ENCODE data around the gene OR2A5. TPM values are rescaled to one million over a fixed set of nuclear protein-coding genes. Genes with fewer than 3 reads are reported as not detected.

The OR2A5 gene
- polyA plus RNA-seq, 1 experiment = not detected

GRCh38 chr7:144032985-144033709 lies 15.6 kb upstream of the OR2A5 start:
- TF ChIP-seq CTCF (IDR thresholded peaks at IDR 0.05; ENCODE audit: insufficient read depth, low read depth, low read length) = no peak
- ChIA-PET CTCF (interaction anchor here (0.6 to 1.4 kb wide), 5 partner anchors 12 to 1388 kb away, joined by 3 to 5 read pairs (median 4); no protein-coding TSS in a partner anchor), POLR2A (no interaction called here)

GRCh38 chr7:144035385-144035784 lies 13.4 kb upstream of the OR2A5 start:
- H3K27me3 ChIP-seq (ENCODE audit: control insufficient read depth, insufficient read depth, low read length) = no peaks in the 10 kb centered on the region
- no peaks in the 10 kb centered on the region for H3K36me3 ChIP-seq (ENCODE audit: control insufficient read depth, insufficient read depth, low read length)
- no peak overlapping the region for H3K4me3 ChIP-seq (ENCODE audit: low read depth, low read length)
- ChIA-PET POLR2A (no interaction called here), CTCF (no interaction called here)
- no peak for DNase-seq (ENCODE audit: low read depth)
- no peak for TF ChIP-seq CTCF (IDR thresholded peaks at IDR 0.05; ENCODE audit: insufficient read depth, low read depth, low read length)

More at GRCh38 chr7:144032985-144033709, 15.6 kb upstream of the OR2A5 start:
- no peaks in the 10 kb centered on the region for H3K27me3 ChIP-seq (ENCODE audit: control insufficient read depth, insufficient read depth, low read length)
- H3K4me3 ChIP-seq (ENCODE audit: low read depth, low read length) = no peak overlapping the region
- no peak for DNase-seq (ENCODE audit: low read depth)
- H3K36me3 ChIP-seq (ENCODE audit: control insufficient read depth, insufficient read depth, low read length) = no peaks in the 10 kb centered on the region

GRCh38 chr7:144036302-144036885 lies 12.4 kb upstream of the OR2A5 start:
- DNase-seq (ENCODE audit: low read depth) = no peak
- H3K4me3 ChIP-seq (ENCODE audit: low read depth, low read length) = no peak overlapping the region
- ChIA-PET CTCF (no interaction called here), POLR2A (no interaction called here)
- H3K27me3 ChIP-seq (ENCODE audit: control insufficient read depth, insufficient read depth, low read length) = no peaks in the 10 kb centered on the region
- H3K36me3 ChIP-seq (ENCODE audit: control insufficient read depth, insufficient read depth, low read length) = no peaks in the 10 kb centered on the region
- TF ChIP-seq CTCF (IDR thresholded peaks at IDR 0.05; ENCODE audit: insufficient read depth, low read depth, low read length) = no peak

- Histone ChIP-seq H3K36me3 (ENCODE audit: control insufficient read depth, insufficient read depth, low read length) (no peaks in the 10 kb centered on the region), H3K4me3 (ENCODE audit: low read depth, low read length) (no peak overlapping the region), H3K27me3 (ENCODE audit: control insufficient read depth, insufficient read depth, low read length) (no peaks in the 10 kb centered on the region)
- ChIA-PET POLR2A (no interaction called here), CTCF (no interaction called here)
- no peak for TF ChIP-seq CTCF (IDR thresholded peaks at IDR 0.05; ENCODE audit: insufficient read depth, low read depth, low read length)
- no peak for DNase-seq (ENCODE audit: low read depth)
Measured at GRCh38 chr7:144037414-144038035, 11.2 kb upstream of the OR2A5 start.

- TF ChIP-seq CTCF (IDR thresholded peaks at IDR 0.05; ENCODE audit: insufficient read depth, low read depth, low read length) = no peak
- no peaks in the 10 kb centered on the region for H3K27me3 ChIP-seq (ENCODE audit: control insufficient read depth, insufficient read depth, low read length)
- ChIA-PET CTCF (no interaction called here), POLR2A (no interaction called here)
- DNase-seq (ENCODE audit: low read depth) = no peak
- no peaks in the 10 kb centered on the region for H3K36me3 ChIP-seq (ENCODE audit: control insufficient read depth, insufficient read depth, low read length)
- H3K4me3 ChIP-seq (ENCODE audit: low read depth, low read length) = no peak overlapping the region
Measured at GRCh38 chr7:144038887-144039286, 9.9 kb upstream of the OR2A5 start.

Measured in BJ (cell line).